ENCODE results near the gene GRIPAP1. TPM values are rescaled to one million over a fixed set of nuclear protein-coding genes. Genes with fewer than 3 reads are reported as not detected.
A peak's percentile ranks its signal among the peaks of the same experiment; 100 is the strongest.

The GRIPAP1 gene
- total RNA-seq, 1 donor from 2014 or later, result 89.9 TPM

GRCh38 chrX:49041744-49042580 is 39.9 kb upstream of the GRIPAP1 start:
- H3K4me1 Mint-ChIP-seq (ENCODE audit: low read depth), result peaks cover 18% of the 10 kb centered on the region
- H3K9me3 Mint-ChIP-seq (ENCODE audit: low read depth), result peaks cover 7% of the 10 kb centered on the region
- TF ChIP-seq CTCF (IDR thresholded peaks at IDR 0.05; ENCODE audit: unreplicated experiment), result no peak
- no peaks in the 10 kb centered on the region for H3K27me3 Mint-ChIP-seq
- peak overlapping the region; percentile 87 for H3K4me3 Mint-ChIP-seq (ENCODE audit: low read depth)
- H3K36me3 Mint-ChIP-seq (ENCODE audit: insufficient read depth), result peaks cover 9% of the 10 kb centered on the region
- peak overlapping the region; percentile 97 for H3K27ac Mint-ChIP-seq
- DNase-seq (ENCODE audit: low spot score, unreplicated experiment), result no peak

DNA sequence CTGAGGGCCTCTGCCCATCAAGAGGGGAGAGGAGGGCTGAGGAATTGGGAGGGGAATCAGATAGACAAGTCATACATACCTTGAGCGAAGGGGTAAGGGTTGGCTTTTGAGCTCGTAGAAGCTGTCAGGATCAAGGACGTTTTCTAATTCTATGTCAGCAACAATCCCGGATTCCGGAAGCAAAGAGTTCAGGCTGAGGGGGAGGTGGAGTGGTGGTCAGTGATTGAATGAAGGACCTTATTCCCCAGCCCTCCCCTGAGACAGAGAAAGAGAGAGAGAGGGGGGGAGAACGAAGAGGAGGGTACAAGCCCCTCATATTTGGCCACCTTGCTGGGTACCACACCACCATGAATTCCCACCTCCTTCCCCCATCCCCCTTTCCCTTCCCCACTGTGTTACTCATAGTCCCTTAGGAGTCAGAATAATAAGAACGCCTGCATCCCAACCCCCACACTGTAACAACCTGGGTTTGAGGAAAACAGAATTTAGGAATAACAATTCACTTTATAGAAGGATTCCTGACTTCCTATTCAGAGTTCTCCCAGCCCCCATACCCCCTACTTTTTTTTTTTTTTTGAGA is 38.4 kb upstream of the GRIPAP1 start:
- Mint-ChIP-seq H3K4me1 (ENCODE audit: low read depth) (peaks cover 18% of the 10 kb centered on the region), H3K4me3 (ENCODE audit: low read depth) (peak overlapping the region; percentile 87), H3K27me3 (no peaks in the 10 kb centered on the region), H3K27ac (peak overlapping the region; percentile 97), H3K36me3 (ENCODE audit: insufficient read depth) (peaks cover 9% of the 10 kb centered on the region), H3K9me3 (ENCODE audit: low read depth) (peaks cover 7% of the 10 kb centered on the region)
- TF ChIP-seq CTCF (IDR thresholded peaks at IDR 0.05; ENCODE audit: unreplicated experiment), result no peak
- DNase-seq (ENCODE audit: low spot score, unreplicated experiment), result no peak

DNA sequence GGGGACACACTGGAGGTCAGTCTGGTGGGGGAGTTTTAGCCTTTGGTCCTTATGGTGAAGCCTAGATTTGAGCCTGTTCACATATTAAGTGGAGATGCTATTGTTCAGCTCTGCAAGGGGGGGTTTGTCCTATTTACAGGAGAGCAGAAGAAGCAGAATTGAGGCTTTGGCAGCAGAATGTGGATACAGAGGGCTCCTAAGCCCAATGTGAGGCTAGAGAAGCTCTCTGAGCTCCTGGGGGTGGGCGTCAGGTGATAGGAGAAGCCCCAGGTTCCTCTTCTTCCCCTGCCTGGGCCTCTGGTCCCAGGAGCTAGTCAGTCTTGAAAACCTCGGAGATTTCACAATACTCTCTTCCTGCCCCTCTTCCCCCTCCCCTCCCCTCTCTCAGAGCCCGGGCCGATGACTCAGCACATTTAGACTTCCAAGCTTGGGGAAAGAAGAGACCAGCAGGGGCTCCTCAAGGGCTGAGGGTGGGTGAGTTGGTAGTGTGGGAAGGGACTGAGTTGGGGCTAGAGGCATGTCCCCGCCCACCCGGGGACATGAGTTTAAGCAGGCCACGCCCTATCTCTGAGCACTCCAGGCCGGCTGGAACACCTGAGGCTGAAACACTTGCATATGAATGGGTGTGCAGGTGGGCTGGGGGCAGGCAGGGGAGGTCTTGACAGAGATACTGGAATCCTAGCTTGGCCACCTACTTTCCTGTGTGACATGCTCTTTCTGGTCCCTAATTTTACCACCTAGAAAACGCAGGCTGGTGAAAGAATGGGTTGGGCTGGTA is 37.7 kb upstream of the GRIPAP1 start:
- peak; percentile 56 for DNase-seq (ENCODE audit: low spot score, unreplicated experiment)
- Mint-ChIP-seq H3K27ac (peak overlapping the region; percentile 78), H3K4me3 (ENCODE audit: low read depth) (peak overlapping the region; percentile 46), H3K9me3 (ENCODE audit: low read depth) (peaks cover 7% of the 10 kb centered on the region), H3K4me1 (ENCODE audit: low read depth) (peaks cover 18% of the 10 kb centered on the region), H3K27me3 (no peaks in the 10 kb centered on the region), H3K36me3 (ENCODE audit: insufficient read depth) (peaks cover 10% of the 10 kb centered on the region)
- no peak for TF ChIP-seq CTCF (IDR thresholded peaks at IDR 0.05; ENCODE audit: unreplicated experiment)

DNA sequence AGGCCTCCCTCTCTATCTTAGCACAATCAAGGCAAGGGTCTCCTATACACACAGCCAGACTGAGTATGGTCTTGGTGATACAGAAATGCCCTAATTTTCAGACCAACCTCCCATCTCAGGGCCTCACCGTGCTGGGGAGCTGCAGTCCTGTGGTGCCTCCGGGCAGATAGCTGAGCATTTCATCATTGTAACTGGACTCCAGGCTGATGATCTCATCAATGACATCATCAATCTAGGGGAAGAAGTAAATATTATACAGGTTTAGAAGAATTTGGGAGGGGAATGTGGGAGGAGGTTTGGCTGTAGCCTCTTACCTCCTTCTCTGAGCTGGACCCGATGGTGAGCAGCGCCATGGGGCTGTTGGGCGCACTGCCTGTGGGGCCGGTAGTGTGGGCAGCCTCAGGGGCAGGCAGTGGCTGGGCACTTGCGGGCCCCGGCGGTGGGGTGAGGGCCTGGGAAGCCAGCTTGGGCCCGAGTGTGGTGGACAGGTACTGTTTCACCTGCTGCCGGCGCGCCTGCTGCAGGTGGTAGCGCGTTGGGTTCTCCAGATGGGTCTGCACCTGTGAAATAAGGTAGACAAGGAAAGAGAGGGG is 35.9 kb upstream of the GRIPAP1 start:
- no peak for DNase-seq (ENCODE audit: low spot score, unreplicated experiment)
- Mint-ChIP-seq H3K4me1 (ENCODE audit: low read depth) (peaks cover 18% of the 10 kb centered on the region), H3K4me3 (ENCODE audit: low read depth) (no peak overlapping the region), H3K27me3 (no peaks in the 10 kb centered on the region), H3K36me3 (ENCODE audit: insufficient read depth) (peaks cover 18% of the 10 kb centered on the region), H3K27ac (peak overlapping the region; percentile 86), H3K9me3 (ENCODE audit: low read depth) (peaks cover 7% of the 10 kb centered on the region)
- no peak for TF ChIP-seq CTCF (IDR thresholded peaks at IDR 0.05; ENCODE audit: unreplicated experiment)

GRCh38 chrX:49030283-49030682 is 28.2 kb upstream of the GRIPAP1 start:
- DNase-seq (ENCODE audit: low spot score, unreplicated experiment), result no peak
- no peak overlapping the region for H3K4me3 Mint-ChIP-seq (ENCODE audit: low read depth)
- peaks cover 4% of the 10 kb centered on the region for H3K9me3 Mint-ChIP-seq (ENCODE audit: low read depth)
- TF ChIP-seq CTCF (IDR thresholded peaks at IDR 0.05; ENCODE audit: unreplicated experiment), result no peak
- no peaks in the 10 kb centered on the region for H3K27me3 Mint-ChIP-seq
- peaks cover 2% of the 10 kb centered on the region for H3K4me1 Mint-ChIP-seq (ENCODE audit: low read depth)
- H3K36me3 Mint-ChIP-seq (ENCODE audit: insufficient read depth), result peaks cover 20% of the 10 kb centered on the region
- no peak overlapping the region for H3K27ac Mint-ChIP-seq
